Fibroblast of peridontal ligament (primary cell): ENCODE measurements around the gene EIF5B.
"Not testable (repeated sequence)": the region's sequence is repeated elsewhere in the genome, so short reads cannot be mapped to it uniquely, and the experiment has no call there.

Source experiments
- DNase-seq: peaks from one replicate; pipeline ENCODE4 v3.0.0-alpha.2; 2010; ENCODE audit errors: extremely low read depth

Gene EIF5B

GRCh38 chr2:99337113-99338028 lies at the start of gene EIF5B:
EIF5B (plus strand) TSS chr2:99337389; CDS start chr2:99337555, 166 bp downstream.
- peak; percentile 95 for DNase-seq

GRCh38 chr2:99297994-99298393 lies 39.2 kb upstream of the EIF5B start:
- DNase-seq: peak; percentile 28

- DNase-seq: no peak
These were observed 37.6 kb upstream of the EIF5B start for GRCh38 chr2:99299580-99299979.

GRCh38 chr2:99301097-99301496 lies 36.1 kb upstream of the EIF5B start, which contains the start of gene LYG1:
LYG1 (minus strand) TSS chr2:99301197; CDS start chr2:99295670, 5,527 bp downstream.
- not testable (repeated sequence) for DNase-seq

- no peak for DNase-seq
These were observed 19.9 kb upstream of the EIF5B start for GRCh38 chr2:99317161-99317872.

- DNase-seq: not testable (repeated sequence)
These were observed 19.4 kb upstream of the EIF5B start for GRCh38 chr2:99317873-99318200.

- DNase-seq: no peak
These were observed 11.8 kb upstream of the EIF5B start for GRCh38 chr2:99325384-99325783.

- DNase-seq: peak; percentile 99
These were observed 1.0 kb upstream of the EIF5B start, which contains the start of gene TXNDC9 for GRCh38 chr2:99335911-99336803. TXNDC9 (minus strand) TSS chr2:99336333; CDS start chr2:99333210, 3,123 bp downstream.

GRCh38 chr2:99336804-99337112 lies 431 bp upstream of the EIF5B start:
- no peak for DNase-seq

GRCh38 chr2:99338029-99338585 lies 918 bp downstream of the EIF5B start:
- DNase-seq: peak; percentile 23

GRCh38 chr2:99340669-99341236 lies 3.6 kb downstream of the EIF5B start:
- DNase-seq: no peak

GRCh38 chr2:99342536-99342935 lies 5.3 kb downstream of the EIF5B start:
- no peak for DNase-seq

GRCh38 chr2:99345446-99345845 lies 8.3 kb downstream of the EIF5B start:
- not testable (repeated sequence) for DNase-seq

GRCh38 chr2:99346218-99346617 lies 9.0 kb downstream of the EIF5B start:
- no peak for DNase-seq

GRCh38 chr2:99348173-99348572 lies 11.0 kb downstream of the EIF5B start:
- no peak for DNase-seq

GRCh38 chr2:99350194-99350593 lies 13.0 kb downstream of the EIF5B start:
- DNase-seq: no peak

GRCh38 chr2:99354070-99354469 lies 16.9 kb downstream of the EIF5B start:
- peak; percentile 58 for DNase-seq

- DNase-seq: not testable (repeated sequence)
These were observed 17.6 kb downstream of the EIF5B start for GRCh38 chr2:99354825-99355224.

- no peak for DNase-seq
These were observed 19.7 kb downstream of the EIF5B start for GRCh38 chr2:99356853-99357252.

GRCh38 chr2:99365661-99366060 lies 28.5 kb downstream of the EIF5B start:
- DNase-seq: no peak

GRCh38 chr2:99368854-99369253 lies 31.7 kb downstream of the EIF5B start:
- DNase-seq: not testable (repeated sequence)
